Measurements from ENCODE around the gene EDIL3. TPM values are rescaled to one million over a fixed set of nuclear protein-coding genes. Genes with fewer than 3 reads are reported as not detected.

EDIL3 gene
- total and polyA plus RNA-seq, 9 of the 15 experiments (the other 6 are each of a cell fraction or from before 2014, with no cell fraction given): 0.09 TPM; not detected in 8

DNA sequence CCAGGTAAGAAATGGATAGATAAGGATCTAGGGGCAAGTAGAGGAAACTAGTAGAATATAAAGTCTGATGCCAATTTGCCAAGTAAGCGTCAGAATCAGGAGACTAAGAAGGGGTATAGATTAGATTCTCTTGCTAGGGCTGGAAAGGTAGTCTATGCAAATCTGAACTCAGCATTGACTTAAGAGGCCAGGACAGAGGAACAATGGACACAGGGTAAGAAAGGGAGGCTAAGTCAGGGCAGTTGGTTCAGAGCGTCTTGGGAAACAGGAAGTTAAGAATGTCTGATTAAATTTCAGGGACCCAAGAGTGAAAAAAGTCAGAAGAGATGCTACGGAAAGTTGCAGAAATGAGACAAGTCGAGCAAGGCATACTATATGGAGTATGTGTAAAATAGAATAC, 400.8 kb downstream of the EDIL3 start:
- WGBS (ENCODE audit: insufficient coverage, low coverage, missing lambda C conversion rate): 0% methylated on average over 4 of the region's 4 CpGs
- H3K27ac ChIP-seq (ENCODE audit: extremely low read depth, low read depth, low read length): no peak overlapping the region
- intact Hi-C loops (cut with micrococcal nuclease): no loop called here
- H3K9me1 ChIP-seq (ENCODE audit: control insufficient read depth, insufficient read depth, low read length): no peaks in the 10 kb centered on the region
- DNase-seq (ENCODE audit: extremely low read depth in 1 of 4, low spot score in 3 of 4): no peak
- ChIA-PET POLR2A (no interaction called here), CTCF (ENCODE audit: low intra/inter-chr PET ratio) (no interaction called here)
- H3K9me3 ChIP-seq (replicated peaks; ENCODE audit: control insufficient read depth, insufficient read depth, low read depth, low read length): no peaks in the 10 kb centered on the region
- H4K20me1 ChIP-seq (replicated peaks; ENCODE audit: control insufficient read depth, insufficient read depth, low read length): no peaks in the 10 kb centered on the region
- no peak overlapping the region for H3K9ac ChIP-seq (ENCODE audit: insufficient read depth in 1 of 2, low read depth in 2 of 2, low read length in 2 of 2)
- in situ Hi-C loops (cut with MboI): no loop called here
- H2AFZ ChIP-seq (ENCODE audit: low read depth, low read length): no peak overlapping the region
- no peaks in the 10 kb centered on the region for H3K4me1 ChIP-seq (replicated peaks in 1 of 2; ENCODE audit: control insufficient read depth in 2 of 2, insufficient read depth in 2 of 2, low read length in 2 of 2)
- no peak for FAIRE-seq
- no peak for ATAC-seq
- no peaks in the 10 kb centered on the region for H3K27me3 ChIP-seq (ENCODE audit: control insufficient read depth in 2 of 2, insufficient read depth in 2 of 2, low read length in 2 of 2)
- H3K4me3 ChIP-seq: no peak overlapping the region
- no peaks in the 10 kb centered on the region for H3K36me3 ChIP-seq (ENCODE audit: control insufficient read depth, insufficient read depth, low read length)
- BruUV-seq (replicated peaks): no TSS peak
- no peaks in the 10 kb centered on the region for H3K79me2 ChIP-seq (ENCODE audit: control insufficient read depth, insufficient read depth, low read length)
- no peak overlapping the region for H3K4me2 ChIP-seq (ENCODE audit: insufficient read depth, low read length)
- no peak for TF ChIP-seq NFRKB (IDR thresholded peaks at IDR 0.05; ENCODE audit: low read depth)

- no peak overlapping the region for H3K4me2 ChIP-seq (ENCODE audit: insufficient read depth, low read length)
- H3K4me3 ChIP-seq: no peak overlapping the region
- DNase-seq (ENCODE audit: extremely low read depth in 1 of 4, low spot score in 3 of 4) (no peak), FAIRE-seq (no peak), ATAC-seq (no peak)
- no peaks in the 10 kb centered on the region for H3K79me2 ChIP-seq (ENCODE audit: control insufficient read depth, insufficient read depth, low read length)
- H4K20me1 ChIP-seq (replicated peaks; ENCODE audit: control insufficient read depth, insufficient read depth, low read length): no peaks in the 10 kb centered on the region
- 5% methylated on average over 7 of the region's 7 CpGs for WGBS (ENCODE audit: insufficient coverage, low coverage, missing lambda C conversion rate)
- TF ChIP-seq ZNF668 (CRISPR knock-in tag; IDR thresholded peaks at IDR 0.05) (no peak), MAFG (tag; conservative IDR thresholded peaks at IDR 0.05) (0 out of 2 replicates have a peak, but pooled peaks have one; percentile 12)
- no peaks in the 10 kb centered on the region for H3K4me1 ChIP-seq (replicated peaks in 1 of 2; ENCODE audit: control insufficient read depth in 2 of 2, insufficient read depth in 2 of 2, low read length in 2 of 2)
- in situ Hi-C loops (cut with MboI): no loop called here
- no peaks in the 10 kb centered on the region for H3K36me3 ChIP-seq (ENCODE audit: control insufficient read depth, insufficient read depth, low read length)
- intact Hi-C loops (cut with micrococcal nuclease): no loop called here
- POLR2A ChIA-PET: no interaction called here
- BruUV-seq (replicated peaks): no TSS peak
- no peaks in the 10 kb centered on the region for H3K9me1 ChIP-seq (ENCODE audit: control insufficient read depth, insufficient read depth, low read length)
- CTCF ChIA-PET (ENCODE audit: low intra/inter-chr PET ratio): no interaction called here
- no peaks in the 10 kb centered on the region for H3K27me3 ChIP-seq (ENCODE audit: control insufficient read depth in 2 of 2, insufficient read depth in 2 of 2, low read length in 2 of 2)
- H3K27ac ChIP-seq (ENCODE audit: extremely low read depth, low read depth, low read length): no peak overlapping the region
- no peak overlapping the region for H3K9ac ChIP-seq (ENCODE audit: insufficient read depth in 1 of 2, low read depth in 2 of 2, low read length in 2 of 2)
- no peak overlapping the region for H2AFZ ChIP-seq (ENCODE audit: low read depth, low read length)
- no peaks in the 10 kb centered on the region for H3K9me3 ChIP-seq (replicated peaks; ENCODE audit: control insufficient read depth, insufficient read depth, low read depth, low read length)
Observed at GRCh38 chr5:83973925-83974815, 410.5 kb downstream of the EDIL3 start.

Data from K562 (cell line).